ENCODE data around the gene CDK6. TPM values are rescaled to one million over a fixed set of nuclear protein-coding genes. Genes with fewer than 3 reads are reported as not detected.

The CDK6 gene
- total and polyA plus RNA-seq, 2 of the 8 experiments (the other 6 are each of a cell fraction or from before 2014, with no cell fraction given) = 5.9 to 18.9 TPM

DNA sequence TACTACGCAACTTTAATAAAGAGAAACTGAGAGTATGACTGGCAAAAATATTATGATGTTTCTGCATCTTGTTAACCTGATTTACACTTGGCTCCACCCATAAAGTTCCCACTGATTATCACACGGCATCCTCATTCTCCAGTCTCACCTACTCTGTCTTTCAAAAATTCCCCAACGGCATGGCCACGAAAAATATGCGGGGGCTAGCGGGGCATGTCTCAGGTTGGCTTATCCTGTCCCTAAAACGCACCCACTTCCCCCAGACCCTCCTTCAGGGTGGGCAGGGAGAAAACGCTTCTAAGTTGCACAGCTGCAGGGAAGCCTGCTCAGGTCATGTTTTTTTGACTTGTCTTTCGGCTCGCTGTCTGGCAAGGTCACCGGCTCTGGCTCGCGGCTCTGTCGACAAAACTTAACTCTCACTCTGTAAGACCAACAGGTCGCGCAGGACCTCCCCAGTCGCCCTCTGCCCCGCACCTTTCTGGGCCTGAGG, 3.8 kb downstream of the CDK6 start:
- peak overlapping the region; percentile 71 for H3K56ac ChIP-seq (replicated peaks; ENCODE audit: insufficient read length, low read depth, low read length)
- peak overlapping the region; percentile 63 for H4K91ac ChIP-seq (replicated peaks; ENCODE audit: insufficient read length, low read length)
- H2BK20ac ChIP-seq (ENCODE audit: low read length) = 0 out of 2 replicates have a peak overlapping the region, but pooled peaks have one; percentile 43
- H3K79me2 ChIP-seq (ENCODE audit: control insufficient read depth in 1 of 2, insufficient read depth in 2 of 2, low read length in 2 of 2) = peaks cover 0 to 33% of the 10 kb centered on the region in 2 experiments; a peak in 2 of 4 replicates
- H4K5ac ChIP-seq (ENCODE audit: insufficient read length, low read depth, low read length) = peak overlapping the region; percentile 62
- TF ChIP-seq BACH1 (IDR thresholded peaks at IDR 0.05; ENCODE audit: low read length) (no peak), POLR2A (IDR thresholded peaks at IDR 0.05; ENCODE audit: control extremely low read depth in 1 of 2, low read depth in 2 of 2, low read length in 2 of 2) (peak in 1 of 2 experiments; percentile 43; a peak in 1 of 3 replicates), HDAC2 (IDR thresholded peaks at IDR 0.05; ENCODE audit: borderline replicate concordance in 1 of 2, low read depth in 2 of 2, low read length in 2 of 2) (0 out of 4 replicates have a peak, but pooled peaks of 1 of the 2 experiments have one; percentile 45), CHD1 (IDR thresholded peaks at IDR 0.05; ENCODE audit: low read depth, low read length) (no peak; the same call in 1 of the 2 replicates)
- H3K36me3 ChIP-seq (ENCODE audit: control insufficient read depth in 2 of 4, insufficient read depth in 4 of 4, low read length in 3 of 4) = no peaks in the 10 kb centered on the region
- H2AK5ac ChIP-seq (ENCODE audit: low read depth, low read length) = no peak overlapping the region
- H2AFZ ChIP-seq (ENCODE audit: low read length) = peak overlapping the region; percentile 7
- peaks cover 0 to 6% (median 2%) of the 10 kb centered on the region in 4 experiments; a peak in 2 of 7 replicates for H3K4me1 ChIP-seq (replicated peaks in 1 of 4; ENCODE audit: control insufficient read depth in 3 of 4, insufficient read depth in 4 of 4, low read length in 3 of 4)
- peak overlapping the region; percentile 63 for H2BK5ac ChIP-seq (ENCODE audit: low read depth, low read length)
- H2BK15ac ChIP-seq (ENCODE audit: low read length) = no peak overlapping the region
- ChIA-PET CTCF (ENCODE audit: partially characterized antibody) (interaction anchor here (0.7 to 4.3 kb wide), 34 partner anchors 8 to 240 kb away, joined by 3 to 23 read pairs (median 4); no protein-coding TSS in a partner anchor), POLR2A (ENCODE audit: partially characterized antibody) (interaction anchor here (0.7 to 2.1 kb wide), 8 partner anchors 22 to 213 kb away, joined by 3 to 8 read pairs (median 3); no protein-coding TSS in a partner anchor)
- 3% methylated on average over 17 of the region's 18 CpGs; no CpG with 5 or more reads in 1 of the 2 experiments for WGBS, 2 experiments (ENCODE audit: extremely low coverage in 1 of 2, insufficient coverage in 1 of 2, insufficient read length in 1 of 2, insufficient replicate concordance in 2 of 2, low coverage in 1 of 2, low lambda C conversion rate in 2 of 2, missing lambda C conversion rate in 1 of 2)
- H3K4me2 ChIP-seq (ENCODE audit: insufficient read depth in 1 of 2, low read depth in 2 of 2, low read length in 2 of 2) = peak overlapping the region; percentile 96 to 98
- no peak overlapping the region for H3K4ac ChIP-seq (replicated peaks; ENCODE audit: insufficient read length, low read depth, low read length)
- DNase-seq (ENCODE audit: low read depth in 1 of 2, low spot score in 2 of 2) (no peak), FAIRE-seq (no peak)
- H3K23ac ChIP-seq (ENCODE audit: insufficient read length) = no peak overlapping the region
- H3K9ac ChIP-seq (replicated peaks in 1 of 4; ENCODE audit: extremely low read depth in 1 of 4, low read depth in 3 of 4, low read length in 3 of 4) = peak overlapping the region in 3 of 4 experiments; percentile 26 to 71 (median 70); a peak in 5 of 7 replicates
- H3K14ac ChIP-seq (ENCODE audit: insufficient read length) = no peak overlapping the region
- H2BK120ac ChIP-seq (replicated peaks; ENCODE audit: low read depth, low read length) = no peak overlapping the region
- H3K79me1 ChIP-seq (ENCODE audit: low read depth, low read length) = no peaks in the 10 kb centered on the region
- H3K4me3 ChIP-seq (ENCODE audit: extremely low read depth in 1 of 4, insufficient read depth in 2 of 4, low read depth in 3 of 4, low read length in 4 of 4) = peak overlapping the region; percentile 38 to 81 (median 58)
- peak overlapping the region; percentile 96 for H2BK12ac ChIP-seq (ENCODE audit: low read depth, low read length)
- no peaks in the 10 kb centered on the region for H3K9me3 ChIP-seq (ENCODE audit: insufficient read depth in 2 of 2, low read depth in 1 of 2, low read length in 1 of 2)
- peak overlapping the region; percentile 95 for H3K18ac ChIP-seq (ENCODE audit: extremely low read depth, low read length)
- H3K27ac ChIP-seq (ENCODE audit: low read depth, low read length) = peak overlapping the region; percentile 41; the same call in 1 of the 2 replicates
- peak overlapping the region; percentile 17; the same call in 1 of the 2 replicates for H4K8ac ChIP-seq (ENCODE audit: extremely low read depth, insufficient read depth, low read length)
- peaks cover 0 to 12% (median 5%) of the 10 kb centered on the region in 4 experiments; a peak in 5 of 7 replicates for H3K27me3 ChIP-seq (replicated peaks in 1 of 4; ENCODE audit: control insufficient read depth in 3 of 4, extremely low read depth in 1 of 4, insufficient read depth in 3 of 4, low read length in 3 of 4)
- peaks cover 34% of the 10 kb centered on the region for H3K23me2 ChIP-seq (ENCODE audit: low read depth, low read length)
- H4K20me1 ChIP-seq (replicated peaks in 1 of 2; ENCODE audit: control insufficient read depth in 1 of 2, insufficient read depth in 2 of 2, low read length in 2 of 2) = peaks cover 0 to 3% of the 10 kb centered on the region in 2 experiments

Measured in H1 (cell line).